Measurements from ENCODE around the gene PDXK. TPM values are rescaled to one million over a fixed set of nuclear protein-coding genes. Genes with fewer than 3 reads are reported as not detected.

Gene PDXK
- total RNA-seq, 4 donors from 2014 or later = 122 to 156 (median 143) TPM

DNA sequence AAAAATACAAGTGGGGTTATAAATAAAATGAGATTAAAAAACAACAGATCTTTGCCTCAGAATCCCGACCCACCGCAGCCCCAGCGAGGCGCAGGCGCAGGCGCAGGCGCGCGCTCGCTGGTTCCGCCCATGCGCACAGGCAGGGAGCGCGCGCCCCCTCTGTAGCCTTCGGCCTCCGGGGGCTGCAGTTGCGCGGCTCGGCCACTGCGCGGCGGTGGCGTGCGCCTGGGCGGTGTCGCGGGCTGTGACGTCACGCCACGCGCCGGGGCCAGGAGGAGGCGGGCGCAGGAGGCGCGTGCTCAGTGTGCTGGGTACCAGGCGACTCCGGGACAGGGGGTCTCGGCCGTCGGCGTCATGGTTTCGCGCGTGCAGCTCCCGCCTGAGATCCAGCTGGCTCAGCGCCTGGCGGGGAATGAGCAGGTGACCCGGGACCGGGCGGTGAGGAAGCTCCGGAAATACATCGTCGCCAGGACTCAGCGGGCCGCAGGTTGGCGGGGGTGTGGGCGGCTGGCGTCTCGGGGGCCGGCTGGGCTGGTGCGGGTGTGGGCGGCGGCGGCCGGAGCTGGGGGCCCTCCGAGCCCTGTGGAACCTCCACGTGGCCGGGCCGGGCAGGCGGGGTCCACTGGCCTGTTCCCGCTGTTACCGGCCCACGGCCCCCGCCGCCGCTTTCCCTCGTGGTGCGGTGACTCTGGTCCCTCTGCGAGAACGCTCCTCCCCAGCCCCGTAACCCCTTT is 70.5 kb downstream of the PDXK start, which contains the start of gene RRP1:
RRP1 (plus strand) TSS at position 302 of the 734 bp plus-strand sequence; CDS start at position 355, 53 bp downstream.
- Histone ChIP-seq H3K27ac (peak within 1 kb of the TSS; percentile 75 to 95 (median 87)), H3K4me3 (peak within 1 kb of the TSS; percentile 68 to 97 (median 81)), H3K9me3 (no peaks in the 10 kb centered on the region), H3K27me3 (no peaks in the 10 kb centered on the region), H3K36me3 (peaks cover 0 to 32% (median 6%) of the 10 kb centered on the region in 3 donors), H3K4me1 (peaks cover 0 to 23% (median 11%) of the 10 kb centered on the region in 4 donors)
- DNase-seq (ENCODE audit: low spot score in 2 of 2) = peak; percentile 85 to 91
- 0% methylated on average over 40 to 67 of the region's 83 CpGs for WGBS, 2 donors
- TF ChIP-seq, protein P1, sequence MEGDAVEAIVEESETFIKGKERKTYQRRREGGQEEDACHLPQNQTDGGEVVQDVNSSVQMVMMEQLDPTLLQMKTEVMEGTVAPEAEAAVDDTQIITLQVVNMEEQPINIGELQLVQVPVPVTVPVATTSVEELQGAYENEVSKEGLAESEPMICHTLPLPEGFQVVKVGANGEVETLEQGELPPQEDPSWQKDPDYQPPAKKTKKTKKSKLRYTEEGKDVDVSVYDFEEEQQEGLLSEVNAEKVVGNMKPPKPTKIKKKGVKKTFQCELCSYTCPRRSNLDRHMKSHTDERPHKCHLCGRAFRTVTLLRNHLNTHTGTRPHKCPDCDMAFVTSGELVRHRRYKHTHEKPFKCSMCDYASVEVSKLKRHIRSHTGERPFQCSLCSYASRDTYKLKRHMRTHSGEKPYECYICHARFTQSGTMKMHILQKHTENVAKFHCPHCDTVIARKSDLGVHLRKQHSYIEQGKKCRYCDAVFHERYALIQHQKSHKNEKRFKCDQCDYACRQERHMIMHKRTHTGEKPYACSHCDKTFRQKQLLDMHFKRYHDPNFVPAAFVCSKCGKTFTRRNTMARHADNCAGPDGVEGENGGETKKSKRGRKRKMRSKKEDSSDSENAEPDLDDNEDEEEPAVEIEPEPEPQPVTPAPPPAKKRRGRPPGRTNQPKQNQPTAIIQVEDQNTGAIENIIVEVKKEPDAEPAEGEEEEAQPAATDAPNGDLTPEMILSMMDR (IDR thresholded peaks at IDR 0.05) = peak; percentile 100
- TF ChIP-seq EP300 (IDR thresholded peaks at IDR 0.05) (peak; percentile 78 to 89), POLR2A (IDR thresholded peaks at IDR 0.05) (peak; percentile 32 to 81)

DNA sequence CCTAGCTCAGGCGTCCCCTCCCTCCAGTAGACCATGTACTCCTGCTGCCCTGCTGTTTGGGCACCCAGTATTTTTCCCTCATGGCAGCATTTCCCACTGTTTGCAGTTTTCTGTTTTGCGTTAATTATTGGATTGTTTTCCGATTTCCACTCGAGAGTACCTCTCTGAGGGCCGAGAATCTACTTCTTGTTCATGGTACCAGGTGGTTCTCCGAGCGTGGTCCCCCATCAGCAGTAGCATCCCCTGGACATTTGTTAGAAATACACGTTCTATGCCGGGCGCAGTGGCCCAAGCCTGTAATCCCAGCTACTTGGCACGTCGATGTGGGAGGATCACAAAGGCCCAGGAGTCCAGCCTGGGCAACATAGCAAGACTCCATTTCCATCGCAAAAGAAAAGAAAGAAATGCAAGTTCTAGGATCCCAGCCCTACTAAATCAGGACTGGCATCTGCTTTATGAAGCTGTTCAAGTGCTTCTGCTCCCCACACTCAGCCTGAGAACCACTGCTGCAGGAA is 71.1 kb downstream of the PDXK start:
- Histone ChIP-seq H3K27me3 (no peaks in the 10 kb centered on the region), H3K36me3 (peaks cover 0 to 38% (median 6%) of the 10 kb centered on the region in 3 donors), H3K27ac (peak overlapping the region; percentile 69 to 93 (median 78)), H3K4me3 (peak overlapping the region; percentile 54 to 97 (median 81)), H3K9me3 (no peaks in the 10 kb centered on the region), H3K4me1 (peaks cover 0 to 23% (median 11%) of the 10 kb centered on the region in 4 donors)
- no peak for TF ChIP-seq EP300 (IDR thresholded peaks at IDR 0.05)
- TF ChIP-seq, protein P1 (IDR thresholded peaks at IDR 0.05) = no peak
- TF ChIP-seq POLR2A (IDR thresholded peaks at IDR 0.05) = no peak
- 6 to 12% methylated on average over 13 of the region's 13 CpGs for WGBS, 2 donors
- no peak for DNase-seq (ENCODE audit: low spot score in 2 of 2)

DNA sequence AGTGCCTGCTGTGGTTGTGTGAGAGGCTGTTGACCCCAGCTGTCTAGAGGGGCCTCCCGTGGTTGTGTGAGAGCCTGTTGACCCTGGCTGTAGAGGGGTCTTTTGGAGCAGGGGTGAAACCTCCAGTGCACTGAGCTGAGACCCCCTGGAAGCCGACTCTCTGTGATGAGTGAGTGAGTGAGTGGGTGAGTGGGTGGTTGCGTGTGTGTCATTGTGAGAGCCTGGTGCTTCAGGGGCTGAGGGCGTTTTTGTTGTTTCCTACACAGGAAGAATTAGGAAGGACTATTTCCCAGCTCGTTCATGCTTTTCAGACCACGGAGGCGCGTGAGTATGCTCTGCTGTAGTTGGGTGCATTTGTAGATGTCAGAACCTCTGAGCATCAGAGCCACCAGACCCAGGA is 73.5 kb downstream of the PDXK start:
- Histone ChIP-seq H3K27me3 (no peaks in the 10 kb centered on the region), H3K9me3 (no peaks in the 10 kb centered on the region), H3K4me1 (peaks cover 0 to 23% (median 11%) of the 10 kb centered on the region in 4 donors), H3K36me3 (peaks cover 0 to 61% (median 9%) of the 10 kb centered on the region in 3 donors), H3K4me3 (no peak overlapping the region), H3K27ac (no peak overlapping the region)
- 76 to 78% methylated on average over 8 of the region's 8 CpGs for WGBS, 2 donors
- TF ChIP-seq, protein P1 (IDR thresholded peaks at IDR 0.05) = no peak
- no peak for TF ChIP-seq POLR2A (IDR thresholded peaks at IDR 0.05)
- TF ChIP-seq EP300 (IDR thresholded peaks at IDR 0.05) = no peak
- DNase-seq (ENCODE audit: low spot score in 2 of 2) = no peak

DNA sequence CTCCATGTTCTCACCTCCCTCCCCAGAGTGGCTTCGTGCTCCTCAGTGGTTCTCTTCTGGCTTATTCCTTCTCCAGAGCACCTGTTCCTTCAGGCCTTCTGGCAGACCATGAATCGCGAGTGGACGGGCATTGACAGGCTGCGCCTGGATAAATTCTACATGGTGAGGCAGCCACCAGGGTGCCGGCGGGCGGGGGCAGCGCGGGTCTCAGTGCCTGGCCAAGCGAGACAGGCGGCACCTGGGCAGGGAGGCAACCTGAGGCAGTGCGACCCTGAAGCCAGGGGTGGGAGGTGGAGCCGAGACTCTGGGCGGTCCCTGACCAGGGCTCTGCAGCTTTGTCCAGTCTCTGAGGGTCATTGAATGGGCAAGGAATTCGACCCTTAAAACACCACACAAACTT is 74.3 kb downstream of the PDXK start:
- Histone ChIP-seq H3K27me3 (no peaks in the 10 kb centered on the region), H3K27ac (no peak overlapping the region), H3K4me3 (no peak overlapping the region), H3K9me3 (no peaks in the 10 kb centered on the region), H3K4me1 (peaks cover 0 to 23% (median 11%) of the 10 kb centered on the region in 4 donors), H3K36me3 (peaks cover 0 to 70% (median 14%) of the 10 kb centered on the region in 3 donors)
- TF ChIP-seq, protein P1 (IDR thresholded peaks at IDR 0.05) = no peak
- TF ChIP-seq EP300 (IDR thresholded peaks at IDR 0.05) (no peak), POLR2A (IDR thresholded peaks at IDR 0.05) (no peak)
- WGBS, 2 donors = 94% methylated on average over 14 to 16 of the region's 16 CpGs
- DNase-seq (ENCODE audit: low spot score in 2 of 2) = no peak

DNA sequence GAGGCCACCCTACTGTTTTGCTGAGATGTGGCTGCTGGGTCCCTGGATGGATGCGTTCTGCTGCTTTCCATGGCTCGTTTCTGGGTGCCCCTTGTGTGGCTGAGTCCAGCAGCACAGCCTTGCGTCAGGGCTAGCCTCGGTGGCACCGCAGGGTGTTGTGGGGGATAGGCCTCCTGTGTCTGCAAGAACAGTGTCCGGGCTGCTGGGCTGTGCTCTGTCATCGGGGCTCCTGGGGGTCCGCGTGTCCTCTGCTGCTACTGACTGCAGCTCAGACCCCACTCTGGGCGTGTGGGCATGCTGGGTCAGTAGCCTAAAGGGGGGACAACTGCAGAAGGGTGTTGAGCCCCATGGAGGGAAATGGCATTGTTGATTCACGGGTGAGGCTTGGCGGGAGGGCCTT is 75.4 kb downstream of the PDXK start:
- peaks cover 0 to 80% (median 15%) of the 10 kb centered on the region in 3 donors for H3K36me3 ChIP-seq
- no peaks in the 10 kb centered on the region for H3K9me3 ChIP-seq
- DNase-seq (ENCODE audit: low spot score in 2 of 2) = no peak
- 75 to 76% methylated on average over 5 to 11 of the region's 12 CpGs for WGBS, 2 donors
- H3K4me1 ChIP-seq = peaks cover 0 to 17% (median 11%) of the 10 kb centered on the region in 4 donors
- H3K4me3 ChIP-seq = no peak overlapping the region
- no peak overlapping the region for H3K27ac ChIP-seq
- TF ChIP-seq, protein P1 (IDR thresholded peaks at IDR 0.05) = no peak
- TF ChIP-seq POLR2A (IDR thresholded peaks at IDR 0.05) (no peak), EP300 (IDR thresholded peaks at IDR 0.05) (no peak)
- no peaks in the 10 kb centered on the region for H3K27me3 ChIP-seq

Data from tibial nerve (tissue), 4 donors.